PC-3 (cell line): ENCODE data around the gene RER1. TPM values are rescaled to one million over a fixed set of nuclear protein-coding genes. Genes with fewer than 3 reads are reported as not detected.

Experiments
- ATAC-seq: fragments of 200-7000 bp; cut with Tn5 transposase; 2 replicates; pipeline ENCODE4 v1.9.1; 2020; ENCODE audit warnings: mild to moderate bottlenecking, moderate library complexity
- BruUV-seq: library from RNA; stranded (reverse); fragments of 400-500 nt; replicated peaks from 2 replicates; lab custom pipeline; 2021; lab: Mats Ljungman, UMichigan
- CTCF ChIA-PET: fragments of 300-600 bp; sonication (Branson Sonifier 250); formaldehyde crosslinking; loops from one replicate; lab custom pipeline; 2022; ENCODE audit warnings: antibody characterized with exemption; lab: Charles Lee
- POLR2A ChIA-PET: fragments of 300-600 bp; sonication (Branson Sonifier 250); formaldehyde crosslinking; loops from one replicate; lab custom pipeline; 2022; ENCODE audit warnings: antibody characterized with exemption; ENCODE audit not compliant: unreplicated experiment; lab: Charles Lee
- DNase-seq: peaks from one replicate; pipeline ENCODE4 v3.0.0-alpha.2; 2015
- H2AFZ ChIP-seq: fragments of 300-600 bp; sonication (generic); 2 replicates; pipeline ENCODE4 v1.6.0; 2016; ENCODE audit warnings: antibody characterized with exemption, low read length
- H3F3A ChIP-seq: fragments of 300-600 bp; sonication (generic); one replicate; pipeline ENCODE4 v1.6.0; 2017; ENCODE audit warnings: antibody characterized with exemption, low read length, control low read depth, mild to moderate bottlenecking; ENCODE audit not compliant: unreplicated experiment
- H3K27ac ChIP-seq: fragments of 300-600 bp; sonication (generic); 2 replicates; pipeline ENCODE4 v1.5.1; 2016; ENCODE audit warnings: mild to moderate bottlenecking, low read length
- H3K27me3 ChIP-seq: fragments of 300-600 bp; sonication (generic); 2 replicates; pipeline ENCODE4 v1.6.1; 2016; ENCODE audit warnings: low read length, mixed read lengths
- H3K36me3 ChIP-seq: fragments of 300-600 bp; sonication (generic); 2 replicates; pipeline ENCODE4 v1.6.1; 2016; ENCODE audit warnings: low read depth, mixed run types, low read length, mixed read lengths
- H3K4me1 ChIP-seq: fragments of 300-600 bp; sonication (generic); 2 replicates; pipeline ENCODE4 v1.5.1; 2016; ENCODE audit warnings: low read length; ENCODE audit not compliant: insufficient read depth
- H3K4me2 ChIP-seq: fragments of 300-600 bp; sonication (generic); 2 replicates; pipeline ENCODE4 v1.6.0; 2016; ENCODE audit warnings: low read length
- H3K4me3 ChIP-seq: fragments of 300-600 bp; sonication (generic); 2 replicates; pipeline ENCODE4 v1.5.1; 2016; ENCODE audit warnings: mild to moderate bottlenecking, low read length, mixed read lengths
- H3K79me2 ChIP-seq: fragments of 300-600 bp; sonication (generic); 2 replicates; pipeline ENCODE4 v1.6.1; 2017; ENCODE audit warnings: low read length, mixed read lengths
- H3K9ac ChIP-seq: fragments of 300-600 bp; sonication (generic); 2 replicates; pipeline ENCODE4 v1.6.0; 2016; ENCODE audit warnings: mild to moderate bottlenecking, low read length
- H3K9me2 ChIP-seq: fragments of 300-600 bp; sonication (generic); replicated peaks from 2 replicates; pipeline ENCODE4 v1.6.1; 2016; ENCODE audit warnings: mixed run types, low read length, mixed read lengths
- H3K9me3 ChIP-seq: fragments of 300-600 bp; sonication (generic); 2 replicates; pipeline ENCODE4 v1.6.1; 2016; ENCODE audit warnings: low read length, mixed read lengths
- H4K20me1 ChIP-seq: fragments of 300-600 bp; sonication (generic); 2 replicates; pipeline ENCODE4 v1.6.1; 2016; ENCODE audit warnings: low read length, mixed read lengths
- CTCF ChIP-seq: fragments of 300-600 bp; sonication (generic); conservative IDR thresholded peaks from 2 replicates; pipeline ENCODE4 v1.5.1; 2017; ENCODE audit warnings: antibody characterized with exemption, low read depth, mild to moderate bottlenecking, low read length
- EZH2 ChIP-seq: fragments of 300-600 bp; sonication (generic); IDR thresholded peaks from one replicate; pipeline ENCODE4 v1.6.1; 2017; ENCODE audit warnings: antibody characterized with exemption, mild to moderate bottlenecking, low read length; ENCODE audit not compliant: unreplicated experiment
- EZH2phosphoT487 ChIP-seq: fragments of 300-600 bp; sonication (generic); IDR thresholded peaks from 2 replicates; pipeline ENCODE4 v1.6.1; 2018; ENCODE audit warnings: mild to moderate bottlenecking, antibody characterized with exemption, low read length, borderline replicate concordance
- intact Hi-C: fragments of 100-400 bp; cut with micrococcal nuclease; formaldehyde crosslinking; loops from 2 replicates; pipeline ENCODE4 v1.9.0; 2023
- total RNA-seq: library from RNA; depleted of rRNA; stranded (reverse); fragments of >200 nt; gene quantifications from 2 replicates; pipeline ENCODE4 v1.2.3, GENCODE V29; 2014

The RER1 gene
- total RNA-seq, 1 experiment from 2014 or later: 160 TPM

- DNase-seq: peak; percentile 79
- ATAC-seq: peak; percentile 16
- BruUV-seq: no TSS peak
- CTCF ChIA-PET: interaction anchor here (0.6 to 1.2 kb wide), 7 partner anchors 37 to 407 kb away, joined by 3 to 6 read pairs (median 4); partner anchors contain the start of gene PANK4
- Histone ChIP-seq H3K27ac (peak overlapping the region; percentile 71; the same call in 1 of the 2 replicates), H3K36me3 (no peaks in the 10 kb centered on the region), H3K4me2 (peak overlapping the region; percentile 97), H3K79me2 (peaks cover 26% of the 10 kb centered on the region), H3K9me2 (no peaks in the 10 kb centered on the region), H3K9ac (peak overlapping the region; percentile 96), H3K4me1 (peaks cover 45% of the 10 kb centered on the region), H3K27me3 (no peaks in the 10 kb centered on the region), H3K9me3 (no peaks in the 10 kb centered on the region), H2AFZ (peak overlapping the region; percentile 64), H3F3A (no peaks in the 10 kb centered on the region), H3K4me3 (peak overlapping the region; percentile 84), H4K20me1 (no peaks in the 10 kb centered on the region)
- intact Hi-C loops: loop anchor here (1.0 to 10.0 kb wide), 5 partner anchors 37 to 1008 kb away; partner anchors contain the start of gene PRXL2B
- POLR2A ChIA-PET: interaction anchor here (0.6 kb wide), 1 partner anchor 56 kb away, joined by 4 read pairs; no protein-coding TSS in a partner anchor
- TF ChIP-seq EZH2 (no peak), CTCF (peak; percentile 100)
These were observed 22.8 kb downstream of the RER1 start for GRCh38 chr1:2414297-2414958.

GRCh38 chr1:2415337-2415736 is 23.7 kb downstream of the RER1 start:
- H3K27me3 ChIP-seq: no peaks in the 10 kb centered on the region
- BruUV-seq: no TSS peak
- H3F3A ChIP-seq: no peaks in the 10 kb centered on the region
- H3K4me1 ChIP-seq: peaks cover 45% of the 10 kb centered on the region
- no peak overlapping the region for H3K9ac ChIP-seq
- TF ChIP-seq EZH2 (no peak), CTCF (no peak), EZH2phosphoT487 (no peak)
- H3K9me2 ChIP-seq: no peaks in the 10 kb centered on the region
- intact Hi-C loops: loop anchor here (1.0 to 10.0 kb wide), 2 partner anchors 79 to 229 kb away; no protein-coding TSS in a partner anchor
- no peaks in the 10 kb centered on the region for H4K20me1 ChIP-seq
- H3K27ac ChIP-seq: no peak overlapping the region
- DNase-seq: no peak
- ChIA-PET POLR2A (no interaction called here), CTCF (interaction anchor here (0.6 to 1.2 kb wide), 4 partner anchors 36 to 133 kb away, joined by 4 read pairs; no protein-coding TSS in a partner anchor)
- ATAC-seq: no peak
- H3K4me3 ChIP-seq: peak overlapping the region; percentile 66
- no peaks in the 10 kb centered on the region for H3K36me3 ChIP-seq
- peak overlapping the region; percentile 59; the same call in 1 of the 2 replicates for H2AFZ ChIP-seq
- peaks cover 26% of the 10 kb centered on the region for H3K79me2 ChIP-seq
- H3K4me2 ChIP-seq: peak overlapping the region; percentile 90
- no peaks in the 10 kb centered on the region for H3K9me3 ChIP-seq
